IPS-18c (cell line): ENCODE measurements around the gene UBE2E3.
"Not testable (repeated sequence)": the region's sequence is repeated elsewhere in the genome, so short reads cannot be mapped to it uniquely, and the experiment has no call there.

ENCODE experiments used
- H3K4me3 ChIP-seq: 2 replicates; pipeline ENCODE4 v1.7.0; 2013; ENCODE audit warnings: low read depth, mild to moderate bottlenecking, low read length, moderate library complexity; ENCODE audit not compliant: insufficient read depth
- H3K9me3 ChIP-seq: one replicate; pipeline ENCODE4 v1.6.1; 2013; ENCODE audit warnings: mild to moderate bottlenecking, low read length, moderate library complexity; ENCODE audit not compliant: control insufficient read depth, insufficient read depth

UBE2E3 gene

DNA sequence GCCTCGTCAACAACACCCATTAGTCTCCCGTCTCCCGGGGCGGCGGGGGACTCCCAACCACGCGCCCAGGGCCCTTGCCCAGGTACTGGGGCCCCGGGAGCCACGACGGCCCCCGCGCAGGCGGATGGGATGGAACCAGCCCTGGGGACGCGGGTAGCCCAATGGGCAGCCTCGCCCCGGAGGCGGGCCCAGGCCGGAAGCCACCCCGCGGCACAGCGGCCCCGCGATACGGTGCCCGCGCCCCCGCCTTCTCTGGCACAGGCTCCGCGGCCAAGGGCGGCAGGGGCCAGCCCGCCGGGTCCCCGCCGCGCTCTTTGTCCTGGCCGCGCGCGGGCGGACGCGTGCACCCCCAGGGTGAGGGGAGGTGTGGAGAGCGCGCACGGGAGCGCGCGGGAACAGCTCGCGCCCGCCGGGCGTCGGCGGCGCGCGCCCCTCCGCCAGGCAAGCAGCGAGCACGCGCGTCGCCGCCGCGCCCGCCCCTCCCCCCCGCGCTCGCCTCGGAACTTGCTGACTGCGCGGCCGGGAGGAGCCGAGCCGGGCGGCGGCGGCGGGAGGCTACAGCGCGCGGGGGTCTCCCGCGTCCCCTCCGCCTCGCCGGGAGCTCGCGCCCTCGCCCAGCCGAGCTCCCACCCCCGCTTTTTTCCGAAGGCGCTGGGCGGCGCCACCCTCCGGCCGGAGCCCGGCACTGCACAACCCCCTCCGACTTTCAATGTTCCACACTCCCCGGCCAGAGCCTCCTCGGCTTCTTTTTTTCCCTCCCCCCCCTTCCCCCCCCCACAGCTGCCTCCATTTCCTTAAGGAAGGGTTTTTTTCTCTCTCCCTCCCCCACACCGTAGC lies at the start of gene UBE2E3:
UBE2E3 (plus strand) TSS at position 500 of the 837 bp plus-strand sequence. CDS start 1,438 bp downstream, outside the sequence.
- no peaks in the 10 kb centered on the region for H3K9me3 ChIP-seq
- H3K4me3 ChIP-seq = peak within 1 kb of the TSS; percentile 61

DNA sequence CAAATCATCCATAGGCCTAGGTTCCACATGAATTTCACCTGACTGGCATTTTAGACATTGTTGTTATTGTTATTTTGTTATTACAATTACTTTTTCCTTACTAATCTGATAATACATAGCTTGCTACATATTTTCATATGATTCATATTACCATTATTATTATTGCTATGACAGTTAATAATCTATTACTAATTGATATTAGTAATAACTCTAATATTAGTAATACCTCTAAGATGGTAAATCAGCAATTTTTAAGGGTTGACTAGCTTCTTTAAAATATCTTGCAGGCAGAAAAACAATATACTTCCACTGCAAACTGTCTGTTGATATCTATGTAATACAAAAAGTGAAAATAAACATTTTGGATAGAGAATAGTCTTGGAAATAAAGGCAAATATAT lies 48.6 kb upstream of the UBE2E3 start:
- Histone ChIP-seq H3K4me3 (no peak overlapping the region), H3K9me3 (no peaks in the 10 kb centered on the region)

DNA sequence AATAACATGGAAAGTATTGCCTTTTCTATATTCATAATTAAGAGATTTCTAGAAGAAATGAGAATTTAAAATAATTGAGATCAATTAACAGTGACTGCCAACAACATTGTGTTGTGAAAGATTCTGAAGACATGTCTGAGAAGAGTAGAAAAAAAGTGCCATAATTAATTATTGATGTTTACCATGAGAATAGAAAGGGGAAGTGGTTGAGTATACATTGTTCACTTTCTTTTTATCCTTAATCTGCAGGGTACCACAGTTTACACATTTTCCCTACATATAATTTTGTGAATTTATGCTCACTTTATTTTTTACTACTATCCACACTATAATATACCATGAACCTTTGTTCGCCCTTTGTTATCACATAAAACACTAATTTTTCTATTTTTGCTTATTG lies 47.1 kb upstream of the UBE2E3 start:
- Histone ChIP-seq H3K9me3 (no peaks in the 10 kb centered on the region), H3K4me3 (no peak overlapping the region)

DNA sequence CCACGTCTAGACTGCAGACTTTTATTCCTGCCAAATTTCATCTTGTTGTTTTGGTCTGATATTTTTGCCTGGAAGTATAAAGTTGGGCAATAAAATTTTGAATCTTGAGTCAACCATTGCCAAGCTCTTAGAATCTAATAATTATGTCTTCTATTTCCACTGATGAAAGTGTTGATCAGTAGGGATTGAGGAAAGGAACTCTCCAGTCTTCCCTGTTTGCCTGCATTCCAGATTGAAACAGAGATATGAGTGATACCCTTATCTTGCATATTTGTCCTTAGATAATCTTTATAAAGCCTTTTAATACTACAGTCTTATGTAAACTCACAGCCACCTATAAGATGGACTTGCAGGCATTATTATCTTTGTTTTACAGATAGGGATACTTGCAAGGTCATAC lies 45.5 kb upstream of the UBE2E3 start:
- H3K4me3 ChIP-seq = no peak overlapping the region
- H3K9me3 ChIP-seq = no peaks in the 10 kb centered on the region

DNA sequence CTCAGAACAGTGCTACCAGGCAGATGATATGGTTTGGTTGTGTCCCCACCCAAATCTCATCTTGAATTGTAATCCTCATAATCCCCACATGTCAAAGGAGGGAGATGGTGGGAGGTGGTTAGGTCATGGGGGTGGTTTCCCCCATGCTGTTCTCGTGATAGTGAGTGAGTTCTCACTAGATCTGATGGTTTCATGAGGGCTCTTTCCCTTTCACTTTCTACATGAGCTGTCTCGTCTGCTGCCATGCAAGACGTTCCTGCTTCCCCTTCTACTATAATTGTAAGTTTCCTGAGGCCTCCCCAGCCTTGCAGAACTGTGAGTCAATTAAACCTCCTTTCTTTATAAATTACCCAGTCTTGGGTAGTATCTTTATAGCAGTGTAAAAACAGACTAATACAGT lies 42.9 kb upstream of the UBE2E3 start:
- not testable (repeated sequence) for H3K4me3 ChIP-seq, H3K9me3 ChIP-seq

DNA sequence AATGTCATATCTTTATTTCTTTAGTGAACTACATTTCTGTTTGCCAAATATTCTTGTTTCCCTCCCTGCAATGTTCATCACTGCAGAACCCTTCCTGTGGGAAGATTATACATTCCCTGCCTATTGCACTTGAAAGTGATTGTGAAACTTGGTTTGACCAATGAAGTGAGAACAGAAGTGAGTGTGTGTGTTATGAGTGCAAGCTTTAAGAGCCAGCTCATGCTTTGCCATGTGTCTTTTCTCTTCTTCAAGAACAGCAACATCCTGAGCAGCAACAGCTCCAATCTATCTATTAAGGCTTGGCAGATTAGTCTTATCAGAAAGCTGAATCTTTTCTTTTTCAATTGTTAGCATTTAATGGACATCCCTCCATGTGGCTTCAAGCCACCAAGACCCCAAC lies 42.0 kb upstream of the UBE2E3 start:
- Histone ChIP-seq H3K4me3 (no peak overlapping the region), H3K9me3 (no peaks in the 10 kb centered on the region)

DNA sequence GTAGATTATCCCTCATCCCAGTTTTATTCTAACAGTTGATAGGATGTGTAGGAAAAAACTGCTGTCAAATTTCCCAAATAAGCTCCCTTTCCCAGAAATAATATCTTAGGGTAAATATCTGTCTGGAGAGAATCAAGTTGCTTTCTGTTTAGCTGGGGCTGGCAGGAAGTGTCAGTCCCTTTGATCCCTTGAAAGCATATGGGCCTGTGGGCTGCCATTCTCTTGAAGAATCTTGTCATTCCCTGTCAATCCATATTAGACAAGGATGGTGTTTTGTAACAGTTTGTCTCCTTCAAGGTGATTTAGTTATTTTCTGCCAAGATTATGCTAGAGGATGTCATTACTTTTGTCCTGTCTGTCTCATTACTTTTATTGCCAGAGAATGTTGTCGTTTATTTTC lies 37.1 kb upstream of the UBE2E3 start:
- Histone ChIP-seq H3K9me3 (no peaks in the 10 kb centered on the region), H3K4me3 (no peak overlapping the region)

DNA sequence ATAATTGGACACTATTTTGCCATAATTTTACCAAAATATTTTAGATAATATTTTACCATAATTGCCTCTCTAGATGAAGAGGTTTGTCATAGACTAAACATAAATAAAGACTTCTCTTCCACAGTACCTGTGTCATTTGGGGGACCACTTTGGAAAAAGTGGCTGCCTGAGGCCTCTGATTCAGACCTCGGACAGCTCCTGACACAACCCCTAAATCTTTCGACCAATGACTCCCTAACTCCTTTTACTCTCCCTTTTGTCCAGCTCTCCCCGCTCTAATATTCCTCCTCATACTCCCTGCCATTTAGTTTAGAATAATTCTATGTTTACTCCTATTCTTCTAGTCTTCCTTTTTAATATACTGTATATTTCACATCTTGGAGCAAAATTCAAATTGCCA lies 36.0 kb upstream of the UBE2E3 start:
- H3K9me3 ChIP-seq = no peaks in the 10 kb centered on the region
- H3K4me3 ChIP-seq = no peak overlapping the region

DNA sequence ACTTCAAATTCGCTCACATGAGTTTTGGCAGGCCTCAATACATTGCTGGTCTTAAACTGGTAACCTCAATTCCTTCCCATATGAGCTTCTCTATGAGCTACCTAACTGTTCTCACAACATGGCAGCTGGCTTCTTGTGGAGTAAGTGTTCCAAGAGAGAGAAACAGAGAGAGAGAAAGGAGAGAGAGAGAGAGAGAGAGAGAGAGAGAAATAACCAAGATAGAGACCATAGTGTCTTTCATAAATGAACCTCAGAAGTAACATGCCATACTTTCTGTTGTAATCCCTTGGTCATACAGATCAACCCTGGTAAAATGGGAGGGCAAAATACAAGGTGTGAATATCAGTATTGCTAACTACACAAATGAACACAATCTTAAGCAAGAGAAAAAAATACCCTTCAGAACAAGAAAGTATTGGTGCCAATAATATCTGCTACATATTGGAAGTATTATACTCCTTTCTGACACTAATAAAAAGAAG lies 33.2 kb upstream of the UBE2E3 start:
- no peaks in the 10 kb centered on the region for H3K9me3 ChIP-seq
- no peak overlapping the region for H3K4me3 ChIP-seq

DNA sequence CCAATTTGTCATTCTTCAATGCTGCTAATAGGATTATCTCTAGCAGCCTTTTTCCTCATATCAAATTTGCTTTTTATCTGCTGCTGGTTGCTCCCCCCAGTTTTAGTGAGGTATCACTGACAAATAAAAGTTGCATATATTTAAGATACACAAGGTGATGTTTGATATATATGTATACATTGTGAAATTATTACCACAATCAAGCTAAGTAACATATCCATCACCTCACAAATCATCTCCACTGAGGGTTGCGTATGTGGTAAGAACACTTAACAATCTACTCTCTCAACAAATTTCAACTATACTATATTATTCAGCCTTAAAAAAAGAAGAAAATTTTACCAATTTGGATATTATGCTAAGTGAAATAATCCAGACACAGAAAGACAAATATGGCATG lies 30.5 kb upstream of the UBE2E3 start:
- no peak overlapping the region for H3K4me3 ChIP-seq
- no peaks in the 10 kb centered on the region for H3K9me3 ChIP-seq

DNA sequence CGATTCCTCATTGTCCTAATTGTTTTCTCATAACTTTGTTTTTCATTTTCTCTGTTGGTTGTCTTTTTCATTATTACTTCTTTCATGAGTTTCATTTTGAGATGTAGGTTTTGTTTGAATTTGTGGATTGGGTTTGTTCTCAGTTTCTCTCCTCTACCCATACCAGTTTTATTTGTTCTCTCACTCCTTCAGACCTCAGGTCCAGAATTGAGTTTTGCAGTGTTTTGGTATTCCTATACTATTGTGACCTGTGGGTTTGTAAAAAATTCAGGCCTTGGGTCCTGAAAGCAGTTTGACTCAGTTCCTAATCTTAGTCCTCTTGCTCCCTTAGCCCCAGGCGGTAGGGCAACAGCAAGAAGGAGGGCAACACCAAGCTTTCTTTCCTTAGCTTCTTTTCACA lies 28.3 kb upstream of the UBE2E3 start:
- Histone ChIP-seq H3K4me3 (no peak overlapping the region), H3K9me3 (no peaks in the 10 kb centered on the region)

DNA sequence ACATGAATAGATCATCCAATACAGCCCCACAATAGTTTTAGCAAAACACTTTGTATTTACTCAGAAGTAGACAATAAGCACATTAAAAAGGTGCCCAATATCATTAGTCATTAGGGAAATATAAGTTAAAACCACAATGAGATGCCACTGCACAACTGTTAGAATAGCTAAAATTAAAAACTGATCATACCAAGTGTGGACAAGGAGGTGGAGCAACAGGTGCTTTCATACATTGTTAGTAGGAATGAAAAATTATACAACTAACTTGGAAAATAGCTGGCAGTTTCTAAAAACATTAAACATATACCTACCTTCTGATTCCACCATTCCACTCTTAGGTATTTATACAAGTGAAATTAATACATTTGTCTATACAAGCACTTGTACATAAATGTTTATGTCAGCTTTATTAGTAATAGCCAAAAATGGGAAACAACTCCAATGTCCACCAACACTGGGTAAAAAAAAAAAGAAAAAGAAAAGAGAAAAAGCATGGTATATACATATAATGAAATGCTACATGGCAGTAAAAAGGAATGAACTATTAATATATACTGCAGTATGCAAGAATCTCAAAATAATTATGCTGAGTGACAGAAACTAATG lies 27.6 kb upstream of the UBE2E3 start:
- Histone ChIP-seq H3K4me3 (no peak overlapping the region), H3K9me3 (no peaks in the 10 kb centered on the region)

DNA sequence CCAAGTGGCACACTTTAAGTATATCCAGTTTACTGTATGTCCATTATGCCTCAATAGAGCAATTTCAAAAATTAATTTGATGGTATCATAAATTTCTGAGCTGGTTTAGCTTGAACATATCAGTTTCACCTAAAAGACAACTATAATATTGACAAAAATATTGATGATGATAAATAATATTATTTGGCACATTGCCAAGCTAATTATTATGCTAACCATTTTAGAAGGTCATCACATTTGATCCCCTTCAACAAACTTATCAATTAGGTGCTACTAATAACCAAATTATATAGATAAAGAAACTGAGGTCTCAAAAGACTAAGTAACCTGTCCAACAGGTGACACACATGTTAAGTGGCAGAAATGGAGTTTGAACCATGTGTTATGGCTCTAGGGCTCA lies 26.9 kb upstream of the UBE2E3 start:
- Histone ChIP-seq H3K4me3 (no peak overlapping the region), H3K9me3 (no peaks in the 10 kb centered on the region)

DNA sequence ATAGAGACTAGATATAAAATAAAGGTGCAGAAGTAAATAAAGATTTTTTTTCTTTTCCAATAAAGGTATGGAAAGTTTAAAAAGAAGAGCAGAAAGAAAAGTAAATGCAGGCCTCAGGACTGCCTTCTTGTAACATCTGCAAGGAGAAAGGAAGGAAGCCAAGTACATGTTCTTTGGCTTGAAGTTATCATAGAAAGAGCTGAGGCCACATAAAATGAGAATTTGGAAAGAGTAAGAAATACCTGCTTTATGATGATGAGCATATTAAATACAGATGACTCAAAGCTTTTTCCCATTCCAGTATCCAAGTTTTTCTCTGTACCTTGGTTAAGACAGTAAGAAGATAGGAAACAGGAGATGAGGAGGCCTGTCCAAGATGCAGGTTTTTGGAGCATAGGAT lies 25.3 kb upstream of the UBE2E3 start:
- Histone ChIP-seq H3K4me3 (no peak overlapping the region), H3K9me3 (no peaks in the 10 kb centered on the region)

DNA sequence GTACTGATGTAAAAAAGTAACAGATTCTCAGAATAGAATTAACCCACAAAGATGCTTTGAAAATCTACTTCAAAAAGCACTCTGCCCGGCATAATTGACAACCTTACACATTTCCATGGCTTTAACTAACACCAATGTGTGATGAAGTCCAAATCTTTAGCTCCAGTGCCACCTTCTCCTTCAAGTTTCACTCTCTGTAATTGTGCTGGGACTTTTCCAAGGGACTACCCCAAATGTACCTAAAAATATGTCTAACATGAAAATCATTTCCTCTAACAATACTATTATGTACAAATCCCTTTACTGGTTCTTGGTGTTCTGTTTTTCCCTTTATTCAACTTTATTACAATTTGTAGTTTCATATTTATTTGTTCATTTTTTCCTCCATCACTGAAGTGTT lies 20.6 kb upstream of the UBE2E3 start:
- H3K9me3 ChIP-seq = no peaks in the 10 kb centered on the region

DNA sequence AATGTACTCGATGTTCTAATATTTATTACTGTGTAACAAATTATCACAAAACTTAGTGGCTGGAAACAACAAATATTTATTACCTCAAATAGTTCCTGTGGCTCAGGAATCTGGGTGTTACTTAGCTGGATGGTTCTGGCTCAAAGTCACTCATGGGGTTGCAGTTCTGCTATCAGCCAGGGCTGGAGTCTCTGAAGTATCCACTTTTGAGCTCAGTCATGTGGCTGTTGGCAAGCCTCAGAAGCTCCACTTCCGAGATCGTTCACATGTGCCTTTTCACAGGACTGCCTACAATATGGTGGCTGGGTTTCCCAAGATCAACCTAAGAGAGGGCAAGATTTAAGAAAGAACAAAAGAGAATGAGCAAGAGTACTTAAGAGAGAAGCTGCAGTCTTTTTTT lies 19.4 kb upstream of the UBE2E3 start:
- Histone ChIP-seq H3K4me3 (no peak overlapping the region), H3K9me3 (no peaks in the 10 kb centered on the region)

More for the DNA sequence above, 20.6 kb upstream of the UBE2E3 start:
- no peak overlapping the region for H3K4me3 ChIP-seq

DNA sequence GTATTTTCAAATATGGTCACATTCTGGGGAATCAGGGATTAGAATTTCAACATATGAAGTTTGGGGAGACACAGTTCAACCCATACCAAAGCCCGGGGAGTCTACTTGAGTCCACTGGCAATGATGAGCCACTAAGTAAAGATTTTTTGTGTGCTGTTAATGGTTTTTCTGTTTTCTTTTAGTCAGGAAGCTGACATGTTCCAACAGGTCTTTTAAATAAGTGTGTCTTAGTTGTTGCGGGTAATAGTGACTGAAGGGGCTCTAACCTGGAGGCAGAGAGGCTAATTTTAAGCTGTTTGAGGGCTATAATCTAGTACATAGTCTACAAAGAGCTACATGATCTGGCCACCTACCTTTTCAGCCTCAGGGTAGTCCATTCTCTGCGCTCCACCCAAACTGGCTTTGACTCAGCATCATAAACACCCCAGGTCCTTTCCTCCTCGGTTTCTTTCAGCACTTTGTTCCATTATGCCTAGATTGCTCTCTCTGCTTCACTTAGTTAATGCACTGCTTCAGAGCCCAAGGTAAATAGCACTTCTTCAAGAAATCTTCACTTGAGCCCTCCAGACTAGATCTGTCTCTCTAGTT lies 17.6 kb upstream of the UBE2E3 start:
- no peaks in the 10 kb centered on the region for H3K9me3 ChIP-seq
- no peak overlapping the region for H3K4me3 ChIP-seq

DNA sequence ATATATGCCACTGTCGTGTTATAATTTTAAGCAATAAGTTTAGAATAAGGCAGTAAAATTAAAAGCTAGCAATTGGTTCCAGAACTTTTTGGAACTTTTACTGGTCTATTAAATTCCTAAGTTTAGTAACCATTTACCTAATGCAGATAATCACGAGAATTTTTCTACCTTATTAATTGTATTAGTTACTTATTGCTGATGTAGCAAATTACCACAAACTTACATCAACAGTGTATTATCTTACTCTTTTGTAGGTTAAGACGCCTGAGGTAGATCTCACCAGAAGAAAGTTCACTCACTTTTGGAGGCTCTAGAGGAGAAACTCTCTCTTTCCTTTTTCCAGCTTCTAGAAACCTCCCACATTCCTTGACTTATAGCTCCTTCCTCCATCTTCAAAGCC lies 14.0 kb upstream of the UBE2E3 start:
- no peak overlapping the region for H3K4me3 ChIP-seq
- no peaks in the 10 kb centered on the region for H3K9me3 ChIP-seq
